SK-N-MC (cell line): ENCODE data around the gene ZNF91.
"Not testable (repeated sequence)": the region's sequence is repeated elsewhere in the genome, so short reads cannot be mapped to it uniquely, and the experiment has no call there.

Experiments
- DNase-seq: peaks from one replicate; pipeline ENCODE4 v3.0.0-alpha.2; 2011; ENCODE audit warnings: low read depth, low spot score
- H3K27ac ChIP-seq: fragments of 200-600 bp; sonication (generic); 2 replicates; pipeline ENCODE4 v1.5.1; 2016; ENCODE audit warnings: mixed run types
- H3K36me3 ChIP-seq: fragments of 200-600 bp; sonication (generic); 2 replicates; pipeline ENCODE4 v1.6.1; 2017; ENCODE audit warnings: antibody characterized with exemption, low read length, mixed read lengths; ENCODE audit not compliant: insufficient read depth
- H3K4me3 ChIP-seq: fragments of 200-600 bp; sonication (generic); 2 replicates; pipeline ENCODE4 v1.5.1; 2016
- H3K9ac ChIP-seq: fragments of 200-600 bp; sonication (generic); 2 replicates; pipeline ENCODE4 v1.8.0; 2017; ENCODE audit warnings: mixed run types, mixed read lengths; ENCODE audit not compliant: insufficient read length
- H3K9me3 ChIP-seq: fragments of 200-600 bp; sonication (generic); 2 replicates; pipeline ENCODE4 v1.6.1; 2017; ENCODE audit warnings: low read depth, mild to moderate bottlenecking, antibody characterized with exemption, low read length, moderate library complexity, mixed read lengths
- EZH2 ChIP-seq: fragments of 200-600 bp; sonication (generic); IDR thresholded peaks from one replicate; pipeline ENCODE4 v1.6.1; 2017; ENCODE audit warnings: antibody characterized with exemption
- FOXP2 ChIP-seq: optimal IDR thresholded peaks from 2 replicates; pipeline ENCODE3; 2011; ENCODE audit warnings: mild to moderate bottlenecking, moderate library complexity; ENCODE audit not compliant: insufficient read depth; ENCODE audit errors: extremely low read length, control extremely low read depth
- POLR2AphosphoS5 ChIP-seq: IDR thresholded peaks from 2 replicates; pipeline ENCODE4 v1.6.1; 2012; ENCODE audit warnings: mild to moderate bottlenecking, low read depth, low read length, borderline replicate concordance

The ZNF91 gene

GRCh38 chr19:23304238-23304637, 91.0 kb downstream of the ZNF91 start:
- no peak for TF ChIP-seq EZH2
- Histone ChIP-seq H3K36me3 (no peaks in the 10 kb centered on the region), H3K27ac (no peak overlapping the region), H3K4me3 (no peak overlapping the region), H3K9me3 (no peaks in the 10 kb centered on the region), H3K9ac (no peak overlapping the region)
- DNase-seq, result no peak

- no peaks in the 10 kb centered on the region for H3K9me3 ChIP-seq
- H3K9ac ChIP-seq, result no peak overlapping the region
- no peak overlapping the region for H3K4me3 ChIP-seq
- no peaks in the 10 kb centered on the region for H3K36me3 ChIP-seq
- no peak for DNase-seq
- TF ChIP-seq POLR2AphosphoS5, result no peak
- no peak for TF ChIP-seq EZH2
- TF ChIP-seq FOXP2, result no peak
- H3K27ac ChIP-seq, result no peak overlapping the region
These were observed 101.1 kb downstream of the ZNF91 start for GRCh38 chr19:23294141-23294540.

GRCh38 chr19:23289966-23290365, 105.3 kb downstream of the ZNF91 start:
- H3K27ac ChIP-seq, H3K9me3 ChIP-seq, DNase-seq, H3K36me3 ChIP-seq, H3K4me3 ChIP-seq, H3K9ac ChIP-seq: not testable (repeated sequence)
